Vagina (tissue), 2 donors: ENCODE results near the gene NUP93. TPM values are rescaled to one million over a fixed set of nuclear protein-coding genes. Genes with fewer than 3 reads are reported as not detected.

Experiments
- DNase-seq, 2 donors: peaks; one replicate each; pipeline ENCODE4 v3.0.0-alpha.2; 2017; ENCODE audit errors: extremely low spot score in 2 of 2
- H3K27ac ChIP-seq: fragments of 200-600 bp; sonication (generic); one replicate; pipeline ENCODE4 v1.5.1; 2019
- H3K27me3 ChIP-seq: fragments of 200-600 bp; sonication (generic); one replicate; pipeline ENCODE4 v1.5.1; 2019
- H3K36me3 ChIP-seq, 2 donors: fragments of 200-600 bp; sonication (generic); one replicate each; pipeline ENCODE4 v1.5.1; 2017 to 2019
- H3K4me1 ChIP-seq: fragments of 200-600 bp; sonication (generic); one replicate; pipeline ENCODE4 v1.5.1; 2019
- H3K4me3 ChIP-seq, 2 donors: fragments of 200-600 bp; sonication (generic); 1 replicate in 1 of 2; 2 replicates in 1 of 2; pipeline ENCODE4 v1.5.1; 2016 to 2019
- H3K9me3 ChIP-seq: fragments of 200-600 bp; sonication (generic); one replicate; pipeline ENCODE4 v1.5.1; 2019
- CTCF ChIP-seq, 3 experiments: fragments of 450-650 bp in 2 of 3; fragments of 200-600 bp in 1 of 3; sonication (generic) in 1 of 3; IDR thresholded peaks; one replicate each; pipeline ENCODE4 v1.5.1; 2017 to 2019; ENCODE audit warnings: antibody characterized with exemption in 3 of 3, mild to moderate bottlenecking in 2 of 3, moderate library complexity in 2 of 3
- POLR2A ChIP-seq, 2 donors: fragments of 450-650 bp; IDR thresholded peaks; one replicate each; pipeline ENCODE4 v1.6.1; 2017; ENCODE audit warnings: antibody characterized with exemption in 2 of 2, mild to moderate bottlenecking in 2 of 2, moderate library complexity in 2 of 2
- POLR2AphosphoS5 ChIP-seq, 2 donors: sonication (generic); formaldehyde crosslinking; IDR thresholded peaks; one replicate each; pipeline ENCODE4 v1.9.0; 2017; ENCODE audit warnings: antibody characterized with exemption in 2 of 2, mild to moderate bottlenecking in 2 of 2, low read depth in 1 of 2; ENCODE audit not compliant: insufficient read depth in 1 of 2
- intact Hi-C: fragments of 100-400 bp; cut with DNase I; formaldehyde crosslinking; loops from one replicate; pipeline ENCODE4 v1.15.1; 2023
- total RNA-seq: library from RNA; depleted of rRNA; stranded (reverse); fragments of >200 nt; gene quantifications from one replicate; pipeline ENCODE4 v1.2.3, GENCODE V29; 2016

Gene NUP93
- total RNA-seq, 1 donor from 2014 or later: 43.7 TPM

- intact Hi-C loops: loop anchor here (10.0 kb wide), 2 partner anchors 75 to 185 kb away; partner anchors contain the start of gene HERPUD1
- Histone ChIP-seq H3K9me3 (no peaks in the 10 kb centered on the region), H3K27ac (no peak overlapping the region), H3K27me3 (no peaks in the 10 kb centered on the region), H3K4me3 (no peak overlapping the region), H3K4me1 (no peaks in the 10 kb centered on the region), H3K36me3 (no peaks in the 10 kb centered on the region)
- DNase-seq: no peak
- no peak for TF ChIP-seq POLR2A (IDR thresholded peaks at IDR 0.05)
- TF ChIP-seq POLR2AphosphoS5 (IDR thresholded peaks at IDR 0.05; ENCODE audit: insufficient read depth in 1 of 2, low read depth in 1 of 2): no peak
- TF ChIP-seq CTCF (IDR thresholded peaks at IDR 0.05): no peak
Observed at GRCh38 chr16:56859636-56860035, 129.7 kb downstream of the NUP93 start.

GRCh38 chr16:56860226-56861020 is 130.5 kb downstream of the NUP93 start:
- no peaks in the 10 kb centered on the region for H3K9me3 ChIP-seq
- H3K36me3 ChIP-seq: no peaks in the 10 kb centered on the region
- H3K27me3 ChIP-seq: no peaks in the 10 kb centered on the region
- no peak overlapping the region for H3K27ac ChIP-seq
- H3K4me1 ChIP-seq: no peaks in the 10 kb centered on the region
- H3K4me3 ChIP-seq: no peak overlapping the region
- no peak for DNase-seq
- intact Hi-C loops: loop anchor here (10.0 kb wide), 2 partner anchors 74 to 184 kb away; partner anchors contain the start of gene HERPUD1
- no peak for TF ChIP-seq POLR2A (IDR thresholded peaks at IDR 0.05)
- no peak for TF ChIP-seq POLR2AphosphoS5 (IDR thresholded peaks at IDR 0.05; ENCODE audit: insufficient read depth in 1 of 2, low read depth in 1 of 2)
- TF ChIP-seq CTCF (IDR thresholded peaks at IDR 0.05): no peak

- no peak overlapping the region for H3K4me3 ChIP-seq
- H3K27me3 ChIP-seq: no peaks in the 10 kb centered on the region
- TF ChIP-seq POLR2A (IDR thresholded peaks at IDR 0.05): no peak
- no peak overlapping the region for H3K27ac ChIP-seq
- no peak for DNase-seq
- intact Hi-C loops: loop anchor here (10.0 kb wide), 2 partner anchors 74 to 184 kb away; partner anchors contain the start of gene HERPUD1
- no peaks in the 10 kb centered on the region for H3K36me3 ChIP-seq
- H3K9me3 ChIP-seq: no peaks in the 10 kb centered on the region
- H3K4me1 ChIP-seq: no peaks in the 10 kb centered on the region
Observed at GRCh38 chr16:56861092-56861610, 131.2 kb downstream of the NUP93 start.

GRCh38 chr16:56861756-56862155 is 131.8 kb downstream of the NUP93 start:
- H3K36me3 ChIP-seq: no peaks in the 10 kb centered on the region
- intact Hi-C loops: loop anchor here (10.0 kb wide), 2 partner anchors 73 to 183 kb away; partner anchors contain the start of gene HERPUD1
- no peak for DNase-seq
- no peaks in the 10 kb centered on the region for H3K4me1 ChIP-seq
- no peak overlapping the region for H3K27ac ChIP-seq
- H3K9me3 ChIP-seq: no peaks in the 10 kb centered on the region
- H3K27me3 ChIP-seq: no peaks in the 10 kb centered on the region
- H3K4me3 ChIP-seq: no peak overlapping the region
- TF ChIP-seq CTCF (IDR thresholded peaks at IDR 0.05) (no peak), POLR2AphosphoS5 (IDR thresholded peaks at IDR 0.05; ENCODE audit: insufficient read depth in 1 of 2, low read depth in 1 of 2) (no peak), POLR2A (IDR thresholded peaks at IDR 0.05) (no peak)

- H3K27ac ChIP-seq: no peak overlapping the region
- no peaks in the 10 kb centered on the region for H3K27me3 ChIP-seq
- no peaks in the 10 kb centered on the region for H3K36me3 ChIP-seq
- intact Hi-C loops: loop anchor here (10.0 kb wide), 2 partner anchors 72 to 182 kb away; partner anchors contain the start of gene HERPUD1
- TF ChIP-seq POLR2A (IDR thresholded peaks at IDR 0.05) (no peak), POLR2AphosphoS5 (IDR thresholded peaks at IDR 0.05; ENCODE audit: insufficient read depth in 1 of 2, low read depth in 1 of 2) (no peak), CTCF (IDR thresholded peaks at IDR 0.05) (no peak)
- no peaks in the 10 kb centered on the region for H3K4me1 ChIP-seq
- no peak overlapping the region for H3K4me3 ChIP-seq
- no peaks in the 10 kb centered on the region for H3K9me3 ChIP-seq
- DNase-seq: no peak
Observed at GRCh38 chr16:56862776-56863175, 132.8 kb downstream of the NUP93 start.
